HG03159 (cell line): ENCODE data around the gene SERPINB7.
"Not testable (repeated sequence)": the region's sequence is repeated elsewhere in the genome, so short reads cannot be mapped to it uniquely, and the experiment has no call there.

Source experiments
- ATAC-seq: cut with Tn5 transposase; IDR thresholded peaks from one replicate; pipeline ENCODE4 v1.9.1; 2021; ENCODE audit warnings: mild to moderate bottlenecking, moderate library complexity; ENCODE audit not compliant: unreplicated experiment

The SERPINB7 gene, protein sequence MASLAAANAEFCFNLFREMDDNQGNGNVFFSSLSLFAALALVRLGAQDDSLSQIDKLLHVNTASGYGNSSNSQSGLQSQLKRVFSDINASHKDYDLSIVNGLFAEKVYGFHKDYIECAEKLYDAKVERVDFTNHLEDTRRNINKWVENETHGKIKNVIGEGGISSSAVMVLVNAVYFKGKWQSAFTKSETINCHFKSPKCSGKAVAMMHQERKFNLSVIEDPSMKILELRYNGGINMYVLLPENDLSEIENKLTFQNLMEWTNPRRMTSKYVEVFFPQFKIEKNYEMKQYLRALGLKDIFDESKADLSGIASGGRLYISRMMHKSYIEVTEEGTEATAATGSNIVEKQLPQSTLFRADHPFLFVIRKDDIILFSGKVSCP

DNA sequence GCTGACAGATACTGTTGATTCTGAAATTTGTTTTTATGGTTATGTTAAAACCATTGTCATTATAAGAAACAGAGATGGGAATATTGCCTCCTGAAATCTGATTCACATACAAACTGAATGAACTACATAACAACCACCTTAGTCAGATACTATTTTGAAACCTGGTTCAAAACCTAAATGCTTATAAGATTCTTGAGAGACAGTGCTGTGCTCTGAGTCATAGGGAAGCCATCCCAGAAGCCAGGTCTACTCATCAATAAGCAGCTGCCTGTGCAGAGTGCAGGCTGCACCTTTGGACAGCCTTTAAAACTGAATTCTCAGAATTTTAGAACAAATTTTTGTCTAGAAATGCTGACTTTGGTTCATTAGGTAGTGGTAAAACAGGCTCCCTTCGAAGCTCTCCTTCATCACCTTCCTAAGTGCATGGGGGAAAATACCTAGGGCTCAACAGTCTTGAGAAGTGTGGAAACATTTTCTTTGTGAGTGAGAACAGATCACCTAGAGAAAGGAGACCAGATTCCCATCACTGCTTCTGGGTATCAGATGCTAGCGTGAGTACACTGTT, at the start of gene SERPINB7:
Gene SERPINB7 (plus strand): TSS at position 253 of the 565 bp plus-strand sequence. CDS start 6,955 bp downstream, outside the sequence.
- ATAC-seq: no peak

DNA sequence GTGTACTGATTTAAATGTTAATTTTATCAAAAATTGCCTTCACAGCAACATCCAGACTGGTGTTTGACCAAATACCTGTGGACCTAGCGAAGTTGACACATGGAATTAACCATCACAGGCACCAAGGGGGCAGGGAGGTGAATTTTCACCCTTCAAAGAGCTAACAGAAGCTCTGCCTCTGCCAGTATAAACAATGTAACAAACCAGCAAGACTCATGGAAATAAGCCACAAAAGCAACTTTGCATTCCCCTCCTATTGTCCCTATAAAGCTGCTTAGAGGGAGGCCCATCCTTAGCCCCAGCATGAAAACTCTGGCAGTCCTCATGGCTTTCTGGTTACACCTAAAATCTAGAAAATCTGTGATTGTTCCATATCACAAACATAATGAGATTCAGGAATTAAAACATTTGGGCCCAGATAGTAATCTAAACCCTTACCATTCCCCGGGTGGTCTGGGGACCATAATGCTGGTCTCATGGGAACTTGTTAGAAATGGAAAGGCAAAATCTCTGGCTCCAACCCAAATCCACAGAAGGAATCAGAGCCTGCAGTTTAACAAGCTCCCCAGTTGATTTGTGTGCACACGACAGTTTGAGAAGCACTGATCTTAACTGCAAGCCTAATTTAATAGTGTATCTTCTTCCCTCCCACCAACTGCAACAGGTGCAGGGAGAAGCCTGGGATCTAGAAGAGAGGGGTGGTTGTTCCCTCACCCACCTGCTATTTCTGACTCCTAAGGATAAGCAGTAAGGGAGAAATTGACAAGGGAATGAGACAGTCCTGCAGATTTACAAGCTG, 49.3 kb upstream of the SERPINB7 start:
- ATAC-seq: no peak

DNA sequence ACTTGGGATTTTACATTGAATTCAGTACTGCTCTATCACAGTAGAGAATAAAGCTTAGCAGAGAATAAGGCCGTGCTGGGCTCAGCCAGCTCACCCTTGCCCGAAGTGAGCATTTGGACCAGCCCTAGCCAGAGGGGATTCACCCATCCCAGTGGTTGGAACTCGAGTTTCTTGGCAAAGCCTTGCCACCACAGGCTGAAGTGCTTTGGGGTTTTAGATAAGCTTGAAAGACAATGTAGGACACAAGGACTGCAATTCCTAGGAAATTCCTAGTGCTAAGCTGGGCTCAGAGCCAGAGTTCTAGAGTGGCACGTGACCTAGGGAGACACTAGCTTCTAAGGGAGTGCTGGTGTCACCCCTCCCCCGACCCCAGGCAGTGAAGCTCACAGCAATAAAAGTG, 44.4 kb upstream of the SERPINB7 start:
- no peak for ATAC-seq

DNA sequence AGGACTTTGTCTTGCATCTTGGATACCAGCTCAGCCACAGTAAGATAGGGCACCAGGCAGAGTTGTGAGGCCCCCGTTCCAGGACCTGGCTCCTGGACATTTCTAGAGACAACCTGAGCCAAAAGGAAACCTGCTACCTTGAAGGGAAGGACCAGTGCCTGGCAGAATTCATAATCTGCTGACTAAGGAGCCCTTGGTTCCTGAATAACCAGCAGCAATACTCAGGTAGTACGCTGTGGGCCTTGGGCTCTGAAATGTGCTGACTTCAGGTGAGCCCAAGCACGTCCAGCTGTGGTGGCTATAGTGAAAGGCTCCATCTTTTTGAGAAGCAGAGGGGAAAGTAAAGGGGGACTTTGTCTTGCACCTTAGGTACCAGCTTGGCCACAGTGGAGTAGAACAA, 44.0 kb upstream of the SERPINB7 start:
- ATAC-seq: no peak

DNA sequence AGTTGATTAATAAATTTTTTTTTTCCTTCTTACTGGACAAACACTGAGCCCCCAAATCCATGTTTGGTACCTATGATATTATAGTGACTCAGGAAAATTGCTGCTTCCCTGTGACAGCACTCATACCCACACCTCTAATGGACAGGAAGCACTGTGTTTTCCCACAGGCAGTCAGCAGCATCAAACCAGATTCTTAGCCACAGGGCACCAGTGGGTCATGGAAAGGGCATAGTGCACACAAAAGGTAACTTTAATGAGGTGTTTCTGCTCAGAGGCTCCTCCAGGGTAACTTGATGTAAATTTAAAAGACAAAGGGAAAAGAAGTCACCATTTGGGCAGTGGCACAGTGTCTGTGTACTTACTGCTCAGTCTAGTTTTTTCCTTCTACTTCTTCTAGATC, 38.3 kb upstream of the SERPINB7 start:
- no peak for ATAC-seq

DNA sequence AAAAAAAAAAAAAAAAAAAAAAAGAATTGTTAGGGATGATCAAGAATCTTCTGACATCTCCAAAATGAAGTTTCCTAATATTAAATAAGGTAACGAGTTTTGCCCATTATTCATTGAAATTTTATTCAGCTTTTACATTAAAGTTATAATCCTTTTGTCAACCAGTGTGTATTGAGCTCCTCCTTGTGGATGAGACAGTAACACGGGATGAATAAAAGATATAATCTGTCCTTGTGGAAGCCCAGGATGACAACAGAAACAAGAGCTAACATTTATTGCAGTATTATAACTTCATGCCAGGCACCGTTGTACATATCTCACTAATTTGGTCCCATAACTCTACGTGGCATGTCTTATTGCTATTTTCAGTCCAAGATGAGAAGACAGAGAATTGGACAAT, 33.4 kb upstream of the SERPINB7 start:
- ATAC-seq: no peak

DNA sequence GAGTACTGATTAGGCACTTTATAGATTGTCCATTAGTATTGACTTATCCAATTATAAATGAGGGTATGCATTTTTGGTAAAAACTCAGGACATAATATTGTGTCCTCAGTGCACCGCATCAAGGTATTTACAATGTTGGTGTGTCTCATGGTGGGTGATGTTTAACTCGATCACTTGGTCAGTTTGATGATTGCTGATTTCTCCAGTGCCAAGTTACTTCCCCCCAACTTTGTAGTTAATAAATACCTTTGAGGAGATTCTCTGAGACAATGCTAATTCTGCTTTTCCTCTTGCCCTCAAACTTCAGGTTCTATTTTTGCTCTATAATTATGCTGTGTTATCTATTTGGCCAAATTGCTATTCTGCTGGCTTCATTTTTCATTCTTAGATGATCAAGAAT, 28.2 kb upstream of the SERPINB7 start:
- no peak for ATAC-seq

DNA sequence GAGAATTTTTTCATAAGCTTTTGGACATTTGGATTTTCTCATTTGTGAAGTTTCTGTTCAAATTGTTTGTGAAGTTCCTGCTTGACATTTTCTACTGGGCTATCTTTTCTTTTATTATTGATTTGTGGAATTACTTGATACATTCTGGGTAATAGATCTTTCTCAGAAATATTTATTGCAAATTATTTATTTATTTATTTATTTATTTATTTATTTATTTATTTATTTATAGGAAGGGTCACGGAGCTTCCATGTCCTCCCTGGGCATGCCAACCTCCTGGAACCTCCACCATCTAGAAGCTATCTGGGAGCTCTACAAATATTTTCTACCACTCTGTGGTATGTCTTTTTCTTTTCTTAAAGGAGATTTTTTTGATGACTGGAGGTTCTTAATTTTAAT, 25.7 kb upstream of the SERPINB7 start:
- no peak for ATAC-seq

DNA sequence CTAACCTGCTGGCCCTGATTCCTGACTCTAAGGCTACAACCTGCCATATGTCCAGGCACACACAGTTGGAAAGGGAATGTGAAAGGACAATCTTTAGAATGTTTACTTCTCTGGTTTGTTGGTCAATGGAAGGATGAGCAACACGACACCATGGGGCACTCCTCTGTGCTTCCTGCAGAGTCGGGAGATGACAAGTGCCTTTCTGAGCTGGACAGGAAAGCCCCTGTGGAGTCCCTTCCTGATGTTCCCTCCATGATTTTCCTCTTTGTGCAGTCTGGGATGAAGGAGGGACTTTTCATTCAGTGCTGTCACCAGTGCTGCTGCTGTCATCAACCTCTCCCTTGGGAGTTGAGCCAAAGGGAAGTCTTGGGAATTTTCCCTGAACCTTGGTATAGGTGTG, 22.6 kb upstream of the SERPINB7 start:
- ATAC-seq: no peak

DNA sequence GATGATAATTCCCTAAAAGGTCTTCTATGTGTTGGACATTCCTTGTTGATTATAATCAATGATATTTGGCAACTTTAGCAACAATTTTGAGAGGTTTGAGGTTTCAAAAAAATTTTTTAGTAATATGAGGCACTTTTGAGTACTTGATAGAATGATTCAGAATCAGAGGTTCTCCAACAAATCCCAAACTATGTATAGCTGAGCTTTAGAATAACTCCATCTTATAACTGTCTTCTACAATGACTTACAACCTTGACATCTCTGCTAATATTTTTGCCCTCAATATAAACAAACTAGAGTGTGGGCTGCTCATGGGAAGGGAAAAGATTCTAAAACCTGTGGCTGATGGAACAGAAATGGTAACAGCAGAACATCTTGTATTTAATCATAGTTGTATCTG, 21.5 kb upstream of the SERPINB7 start:
- ATAC-seq: no peak

DNA sequence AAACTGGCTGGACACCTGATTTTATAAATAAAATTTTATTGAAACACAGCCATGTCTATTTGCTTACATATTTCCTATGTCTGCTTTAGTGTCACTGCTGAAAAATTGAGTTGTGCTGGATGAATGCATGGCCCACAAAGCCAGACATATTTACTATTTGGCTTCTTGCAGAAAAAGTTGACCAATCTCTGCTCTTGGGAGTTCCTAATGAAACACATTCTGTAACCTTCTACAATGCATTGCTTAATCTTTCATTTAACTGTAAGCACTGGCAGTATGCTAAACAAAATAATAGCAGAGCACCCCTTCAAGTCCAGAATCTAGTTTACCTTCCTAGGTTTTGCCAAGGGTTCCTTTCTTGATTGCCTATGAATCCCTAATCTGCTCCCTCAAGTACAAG, 17.7 kb upstream of the SERPINB7 start:
- ATAC-seq: no peak

DNA sequence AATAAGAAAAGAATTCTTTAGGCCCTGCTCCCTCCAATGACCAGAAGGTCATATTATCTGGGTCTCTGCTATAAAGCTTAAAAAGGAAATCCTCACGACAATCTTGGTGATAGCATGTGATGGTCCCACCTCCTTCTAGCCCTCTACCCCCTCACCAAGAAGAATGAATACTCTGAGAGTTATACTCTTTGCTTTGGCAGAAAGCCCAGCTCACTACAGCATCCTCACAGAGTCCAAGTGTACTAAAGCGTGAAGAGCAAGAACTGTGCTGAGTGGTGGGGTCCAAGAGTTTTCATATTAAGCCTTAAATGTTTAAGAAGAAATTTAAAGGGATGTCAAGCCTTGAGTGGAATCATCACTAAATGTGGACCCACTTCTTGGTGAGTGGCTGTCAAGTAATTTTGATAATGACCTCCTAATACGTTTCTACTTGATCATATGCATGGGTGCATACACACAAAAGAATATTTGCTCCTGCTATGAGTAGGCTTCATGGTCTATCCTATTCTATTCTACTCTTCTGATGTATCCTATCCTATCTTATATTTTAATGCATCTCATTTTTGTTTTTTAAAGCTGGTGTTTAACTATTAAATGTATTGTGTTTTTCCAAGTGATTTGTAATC, 16.5 kb upstream of the SERPINB7 start:
- ATAC-seq: no peak

DNA sequence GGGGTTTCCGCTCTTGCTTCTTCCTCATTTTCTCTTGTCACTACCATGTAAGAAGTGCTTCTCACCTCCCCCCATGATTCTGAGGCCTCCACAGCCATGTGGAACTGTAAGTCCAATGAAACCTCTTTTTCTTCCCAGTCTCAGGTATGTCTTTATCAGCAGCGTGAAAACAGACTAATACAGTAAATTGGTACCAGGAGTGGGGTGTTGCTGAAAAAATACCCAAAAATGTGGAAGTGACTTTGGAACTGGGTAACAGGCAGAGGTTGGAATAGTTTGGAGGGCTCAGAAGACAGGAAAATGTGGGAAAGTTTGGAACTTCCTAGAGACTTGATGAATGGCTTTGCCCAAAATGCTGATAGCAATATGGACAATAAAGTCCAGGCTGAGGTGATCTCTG, 15.4 kb upstream of the SERPINB7 start:
- ATAC-seq: not testable (repeated sequence)

DNA sequence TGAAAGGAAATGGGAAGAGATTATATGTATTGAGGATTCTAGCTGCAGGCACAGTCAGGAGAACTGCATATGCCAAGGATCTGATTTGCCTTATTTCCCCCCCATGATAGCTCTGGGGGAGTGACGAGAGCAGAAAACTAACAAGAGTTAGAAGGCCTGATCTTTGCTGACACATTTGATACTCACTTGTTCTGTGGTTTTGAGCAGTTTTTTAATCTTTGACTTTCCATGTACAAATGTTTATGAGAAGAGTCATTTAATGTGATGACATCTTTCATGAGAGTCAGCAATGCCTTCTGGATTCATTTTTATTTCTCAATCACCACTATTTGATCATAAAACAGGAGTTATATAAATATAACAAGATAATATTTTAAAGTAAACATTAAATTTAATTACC, 12.7 kb upstream of the SERPINB7 start:
- ATAC-seq: no peak

DNA sequence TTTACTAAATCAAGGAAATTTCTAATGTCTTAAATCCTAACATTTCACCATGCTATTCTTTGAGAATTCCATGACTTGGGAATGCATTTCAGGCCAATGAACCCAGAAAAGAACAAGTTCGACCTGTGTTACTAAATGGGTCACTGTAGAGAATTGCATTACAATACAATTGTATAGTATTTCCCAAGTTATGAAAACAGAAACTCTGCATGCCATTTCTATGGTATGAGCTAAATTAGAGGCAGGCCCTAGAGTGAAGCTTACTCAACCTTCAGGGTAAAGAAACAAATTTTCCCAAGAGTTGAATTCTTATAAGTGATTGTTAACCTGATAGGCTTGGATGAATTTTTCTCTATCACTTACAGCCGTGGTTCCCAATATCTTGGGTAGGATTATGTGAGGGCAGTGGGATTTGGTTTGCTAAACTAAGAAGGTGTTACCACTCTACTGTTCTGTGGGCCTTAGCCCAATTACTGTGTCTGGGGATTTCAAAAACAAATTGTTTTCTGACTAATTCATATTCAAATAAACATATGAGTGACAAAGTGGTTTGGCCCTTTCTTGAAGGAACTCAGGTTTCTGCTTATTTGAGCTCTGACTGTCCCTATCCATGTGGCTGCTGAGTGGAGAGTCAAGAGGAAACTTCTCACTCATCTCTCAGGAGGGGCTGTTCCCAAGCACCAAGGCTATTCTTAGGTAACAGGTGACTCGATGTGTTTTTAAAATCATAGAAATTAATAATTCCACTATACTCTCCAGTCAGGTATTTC, 11.2 kb upstream of the SERPINB7 start:
- no peak for ATAC-seq

DNA sequence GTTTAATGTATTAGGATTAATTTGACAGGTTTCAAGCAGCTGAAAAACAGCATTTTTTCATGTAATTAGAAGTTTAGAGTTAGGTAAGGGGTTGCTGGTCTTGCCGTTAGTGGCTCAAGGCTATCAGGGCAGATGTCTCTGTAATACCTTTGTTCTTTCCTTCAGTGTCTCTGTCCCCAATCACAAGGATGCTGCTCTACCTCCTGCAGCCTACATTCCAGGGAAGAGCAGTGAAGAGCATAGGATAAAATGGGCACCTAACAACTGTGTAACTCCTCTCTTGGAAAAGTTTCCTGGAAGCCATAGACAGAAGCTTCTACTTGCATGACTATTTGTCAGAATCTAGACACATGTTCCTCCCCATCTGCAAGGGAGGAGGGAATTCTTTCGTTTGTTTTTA, 9.4 kb upstream of the SERPINB7 start:
- no peak for ATAC-seq

DNA sequence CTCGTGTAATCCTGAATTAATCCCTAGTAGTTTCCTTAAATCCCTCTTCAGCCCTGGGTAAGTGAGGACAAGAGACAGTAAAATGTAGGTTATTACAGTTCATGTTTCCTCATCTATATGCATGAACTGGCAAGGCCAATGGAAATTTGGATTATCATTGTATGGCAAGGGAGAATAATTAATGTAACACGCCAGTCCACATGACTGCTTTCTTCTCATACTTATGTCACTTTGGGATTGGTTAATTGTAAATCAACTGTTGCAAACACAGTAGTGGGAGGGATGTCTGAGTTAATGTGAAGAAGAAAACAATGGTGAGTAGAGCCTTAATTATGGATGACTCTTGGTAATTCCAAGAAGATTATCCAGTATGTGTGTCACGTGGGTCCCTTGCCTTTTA, 1.7 kb upstream of the SERPINB7 start:
- no peak for ATAC-seq

DNA sequence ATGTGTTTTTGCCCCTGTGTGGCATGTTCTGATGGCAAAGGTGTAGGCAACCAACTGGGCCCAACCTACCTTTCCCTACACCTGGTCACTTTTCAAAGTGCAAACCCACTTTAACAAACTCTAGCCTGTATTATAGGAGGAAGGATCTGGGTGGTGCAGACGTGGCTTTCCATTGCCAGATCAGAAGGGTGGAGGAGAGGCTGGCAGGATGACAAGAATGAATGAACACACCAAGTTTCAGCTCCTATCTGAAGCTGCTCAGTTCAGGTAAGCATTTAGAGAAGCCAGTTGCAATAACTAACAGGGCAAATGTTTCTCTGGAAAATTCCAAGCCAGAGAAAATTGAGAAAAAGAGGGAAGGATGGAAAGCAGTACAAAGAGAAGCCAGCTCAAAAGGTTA, 707 bp upstream of the SERPINB7 start:
- ATAC-seq: no peak

DNA sequence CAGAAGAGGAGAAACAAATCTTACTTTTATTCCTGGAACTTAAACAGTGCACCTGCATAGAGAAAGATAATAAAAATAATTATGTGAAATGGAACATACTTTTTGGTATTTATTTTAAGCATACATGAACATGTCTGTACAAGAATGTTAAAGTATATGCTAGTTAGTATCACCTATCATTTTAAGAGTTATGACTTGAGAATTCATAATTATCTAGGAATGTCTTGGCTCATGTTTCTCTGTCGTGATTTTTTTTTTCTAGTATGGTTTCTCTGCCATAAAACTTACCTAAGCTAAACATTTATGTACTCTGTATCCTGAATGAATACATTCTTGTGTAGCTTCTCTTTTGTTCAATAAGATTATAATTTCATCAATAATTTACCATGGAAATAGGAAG, 4.2 kb downstream of the SERPINB7 start:
- no peak for ATAC-seq

DNA sequence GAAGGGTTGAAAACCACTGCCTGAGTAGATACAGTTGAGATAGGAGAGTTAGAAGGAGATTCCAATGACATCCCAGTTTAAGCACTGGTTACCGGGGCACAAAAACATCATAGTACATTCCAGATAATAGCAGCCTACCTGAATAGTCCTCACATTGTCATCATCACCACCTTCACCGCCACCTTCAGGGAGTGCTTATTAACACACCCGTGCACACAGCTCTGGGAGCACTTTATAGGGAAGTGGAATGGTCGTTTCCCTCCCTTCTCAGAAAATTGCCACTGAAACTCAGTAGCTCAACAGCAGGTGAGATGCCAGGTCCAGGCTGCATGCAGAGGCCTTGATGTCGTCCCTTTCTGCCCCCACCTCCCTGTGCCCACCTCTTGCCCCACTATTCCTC, 8.2 kb downstream of the SERPINB7 start:
- ATAC-seq: no peak
